ENCODE results near the gene SMYD3. TPM values are rescaled to one million over a fixed set of nuclear protein-coding genes. Genes with fewer than 3 reads are reported as not detected.

The SMYD3 gene
- polyA plus RNA-seq, 1 donor from 2014 or later = 35.9 TPM

DNA sequence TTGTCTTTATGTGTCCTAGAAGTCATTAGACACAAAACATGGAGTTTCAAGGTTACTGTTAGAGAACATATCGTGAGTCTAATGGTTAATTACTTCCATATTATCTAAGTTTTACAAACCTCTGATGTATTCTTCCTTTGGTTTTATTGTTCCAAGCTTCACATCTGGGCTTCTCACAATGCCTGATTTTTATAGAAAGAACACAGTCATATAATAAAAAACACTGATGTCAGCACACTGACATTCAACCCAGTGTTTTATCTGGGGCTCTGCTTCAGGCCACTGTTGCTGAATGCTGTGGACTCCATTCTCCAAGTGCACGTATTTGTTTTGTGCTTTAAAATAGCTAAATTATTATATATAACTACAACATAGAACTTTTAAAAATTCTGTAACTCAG is 232.9 kb downstream of the SMYD3 start:
- Mint-ChIP-seq H3K9me3 (no peaks in the 10 kb centered on the region), H3K27me3 (no peaks in the 10 kb centered on the region), H3K27ac (no peak overlapping the region), H3K4me1 (peaks cover 0 to 2% (median 0%) of the 10 kb centered on the region in 3 donors), H3K4me3 (no peak overlapping the region), H3K36me3 (peaks cover 15% of the 10 kb centered on the region)

DNA sequence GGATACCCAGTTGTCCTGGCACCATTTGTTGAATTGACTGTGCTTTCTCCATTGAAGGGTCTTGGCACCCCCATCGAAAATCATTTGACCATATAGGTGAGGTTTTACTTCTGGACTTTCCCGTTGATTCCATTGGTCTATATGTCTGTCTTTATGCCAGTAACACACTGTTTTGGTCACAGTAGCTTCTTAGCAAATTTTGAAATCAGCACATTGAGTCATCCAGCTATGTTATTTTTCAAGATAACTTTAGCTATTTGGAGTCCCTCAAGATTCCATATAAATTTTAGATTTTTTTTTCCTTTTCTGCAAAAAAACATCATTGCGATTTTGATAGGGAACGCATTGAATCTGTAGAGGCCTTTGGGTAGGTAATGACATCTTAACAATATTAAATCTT is 235.6 kb downstream of the SMYD3 start:
- Mint-ChIP-seq H3K36me3 (peaks cover 23% of the 10 kb centered on the region), H3K4me3 (no peak overlapping the region), H3K4me1 (peaks cover 0 to 2% (median 0%) of the 10 kb centered on the region in 3 donors), H3K9me3 (no peaks in the 10 kb centered on the region), H3K27me3 (no peaks in the 10 kb centered on the region), H3K27ac (no peak overlapping the region)

DNA sequence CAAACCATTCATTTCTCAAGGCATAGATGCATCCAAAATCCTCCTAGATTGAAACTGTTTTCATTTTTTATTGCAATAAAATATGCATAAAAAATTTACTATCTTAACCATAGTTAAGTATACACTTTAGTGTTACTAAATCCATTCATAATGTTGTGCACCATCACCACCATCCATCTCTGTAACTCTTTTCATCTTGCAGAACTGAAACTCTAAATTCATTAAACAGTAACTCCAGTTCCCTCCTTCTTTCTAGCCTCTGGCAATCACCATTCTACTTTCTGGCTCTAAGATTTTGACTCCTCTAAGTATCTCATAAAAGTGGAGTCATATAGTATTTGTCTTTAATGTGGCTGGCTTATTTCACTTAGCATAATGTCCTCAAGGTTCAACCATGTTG is 236.8 kb downstream of the SMYD3 start:
- Mint-ChIP-seq H3K4me3 (no peak overlapping the region), H3K27me3 (no peaks in the 10 kb centered on the region), H3K36me3 (peaks cover 23% of the 10 kb centered on the region), H3K27ac (no peak overlapping the region), H3K4me1 (peaks cover 0 to 2% (median 0%) of the 10 kb centered on the region in 3 donors), H3K9me3 (no peaks in the 10 kb centered on the region)

DNA sequence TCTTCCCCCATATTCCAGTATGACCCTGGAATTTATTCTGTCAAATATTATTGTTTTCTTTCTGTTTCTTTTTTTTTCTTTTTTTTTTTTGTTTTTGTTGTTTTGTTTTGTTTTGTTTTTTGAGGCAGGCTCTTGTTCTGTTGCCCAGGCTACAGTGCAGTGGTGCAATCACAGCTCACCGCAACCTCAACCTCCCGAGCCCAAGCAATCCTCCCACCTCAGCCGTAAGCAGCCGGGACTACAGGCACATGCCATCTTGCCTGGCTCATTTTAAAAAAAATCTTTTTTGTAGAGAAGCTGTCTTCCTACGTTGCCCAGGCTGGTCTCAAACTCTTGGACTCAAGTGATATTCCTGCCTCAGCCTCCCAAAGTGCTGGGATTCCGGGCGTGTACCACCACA is 237.6 kb downstream of the SMYD3 start:
- peaks cover 28% of the 10 kb centered on the region for H3K36me3 Mint-ChIP-seq
- H3K4me1 Mint-ChIP-seq = peaks cover 0 to 2% (median 0%) of the 10 kb centered on the region in 3 donors

DNA sequence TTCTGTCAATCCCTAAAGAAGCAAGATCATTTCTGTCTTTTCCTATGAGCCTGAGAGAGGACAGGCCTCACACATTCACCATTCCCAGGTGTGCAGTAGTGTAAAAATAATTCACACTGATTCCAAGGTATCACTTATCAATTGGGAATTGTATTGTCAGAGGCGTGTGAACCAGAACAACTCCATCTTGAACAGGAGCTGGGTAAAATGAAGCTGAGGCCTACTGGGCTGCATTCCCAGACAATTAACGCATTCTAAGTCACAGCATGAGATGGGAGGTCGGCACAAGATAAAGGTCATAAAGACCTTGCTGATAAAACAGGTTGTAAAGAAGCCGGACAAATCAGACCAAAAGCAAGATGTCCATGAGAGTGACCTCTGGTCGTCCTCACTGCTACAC is 239.2 kb downstream of the SMYD3 start:
- Mint-ChIP-seq H3K27me3 (no peaks in the 10 kb centered on the region), H3K4me1 (no peaks in the 10 kb centered on the region), H3K9me3 (no peaks in the 10 kb centered on the region), H3K27ac (no peak overlapping the region), H3K4me3 (no peak overlapping the region), H3K36me3 (peaks cover 25% of the 10 kb centered on the region)

More for the DNA sequence above, 237.6 kb downstream of the SMYD3 start:
- H3K4me3 Mint-ChIP-seq = no peak overlapping the region
- H3K9me3 Mint-ChIP-seq = no peaks in the 10 kb centered on the region
- no peak overlapping the region for H3K27ac Mint-ChIP-seq
- H3K27me3 Mint-ChIP-seq = no peaks in the 10 kb centered on the region

DNA sequence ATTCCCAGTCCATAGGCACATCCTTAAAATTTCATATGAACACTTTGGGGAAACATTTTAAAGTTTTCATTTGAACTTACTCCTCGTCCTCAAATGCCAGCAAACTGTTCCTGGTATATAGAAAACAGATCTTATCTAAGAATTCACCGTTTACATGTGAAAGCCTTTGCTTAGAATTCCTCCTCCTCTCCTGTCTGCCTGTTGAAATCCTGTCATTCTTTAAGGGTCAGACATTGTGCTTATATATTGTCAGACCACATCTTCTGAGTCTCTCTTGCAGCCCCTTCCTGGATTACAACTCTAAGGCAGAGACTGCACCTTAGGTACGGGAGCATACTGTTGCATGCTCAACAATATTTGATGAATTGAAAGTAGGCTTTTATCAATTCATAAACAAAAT is 239.7 kb downstream of the SMYD3 start:
- Mint-ChIP-seq H3K36me3 (peaks cover 25% of the 10 kb centered on the region), H3K4me1 (no peaks in the 10 kb centered on the region), H3K27ac (no peak overlapping the region), H3K27me3 (no peaks in the 10 kb centered on the region), H3K9me3 (no peaks in the 10 kb centered on the region), H3K4me3 (no peak overlapping the region)

DNA sequence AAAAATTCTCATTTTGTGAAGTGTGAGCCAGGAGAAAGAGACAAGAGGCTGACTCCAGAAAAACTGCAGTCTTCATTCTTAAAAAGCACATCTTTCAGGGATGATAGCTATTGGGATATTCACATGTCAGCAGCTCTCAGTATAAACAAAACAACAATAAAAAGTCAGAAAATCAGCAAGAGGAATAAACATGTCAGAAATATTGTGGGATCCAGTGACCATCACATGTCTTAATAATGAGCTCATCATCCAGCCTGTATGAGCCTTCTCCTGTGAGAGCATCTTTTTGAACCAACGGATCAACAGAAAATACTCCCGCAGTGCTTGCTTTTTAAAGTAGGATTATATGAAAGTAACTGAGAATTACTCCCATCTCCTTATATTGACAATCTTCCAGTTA is 241.6 kb downstream of the SMYD3 start:
- no peaks in the 10 kb centered on the region for H3K27me3 Mint-ChIP-seq
- no peak overlapping the region for H3K4me3 Mint-ChIP-seq
- peaks cover 13% of the 10 kb centered on the region for H3K36me3 Mint-ChIP-seq
- H3K27ac Mint-ChIP-seq = peak overlapping the region in 1 of 3 donors; percentile 46
- H3K9me3 Mint-ChIP-seq = peaks cover 0 to 7% (median 4%) of the 10 kb centered on the region in 3 donors
- H3K4me1 Mint-ChIP-seq = no peaks in the 10 kb centered on the region

DNA sequence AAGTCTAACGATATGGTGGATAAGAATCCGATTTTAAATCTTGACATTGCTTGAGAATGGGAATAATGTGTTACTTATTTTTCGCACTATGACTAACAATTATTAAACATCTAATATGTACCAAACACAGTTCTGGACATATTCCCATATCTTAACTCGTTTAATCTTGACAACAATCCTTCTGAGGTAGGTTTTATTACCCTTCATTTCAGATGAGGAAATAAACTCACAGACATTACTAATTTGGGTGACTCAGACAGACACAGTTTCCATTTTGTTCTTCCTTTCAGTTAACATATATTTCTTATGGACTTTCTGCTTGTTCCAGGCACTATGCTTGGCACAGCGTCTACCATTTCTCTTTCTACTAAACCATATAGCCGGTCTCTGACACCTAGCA is 244.8 kb downstream of the SMYD3 start:
- H3K9me3 Mint-ChIP-seq = peaks cover 7 to 13% (median 8%) of the 10 kb centered on the region in 3 donors
- no peak overlapping the region for H3K4me3 Mint-ChIP-seq
- no peak overlapping the region for H3K27ac Mint-ChIP-seq
- peaks cover 5% of the 10 kb centered on the region for H3K36me3 Mint-ChIP-seq
- no peaks in the 10 kb centered on the region for H3K27me3 Mint-ChIP-seq
- H3K4me1 Mint-ChIP-seq = no peaks in the 10 kb centered on the region

DNA sequence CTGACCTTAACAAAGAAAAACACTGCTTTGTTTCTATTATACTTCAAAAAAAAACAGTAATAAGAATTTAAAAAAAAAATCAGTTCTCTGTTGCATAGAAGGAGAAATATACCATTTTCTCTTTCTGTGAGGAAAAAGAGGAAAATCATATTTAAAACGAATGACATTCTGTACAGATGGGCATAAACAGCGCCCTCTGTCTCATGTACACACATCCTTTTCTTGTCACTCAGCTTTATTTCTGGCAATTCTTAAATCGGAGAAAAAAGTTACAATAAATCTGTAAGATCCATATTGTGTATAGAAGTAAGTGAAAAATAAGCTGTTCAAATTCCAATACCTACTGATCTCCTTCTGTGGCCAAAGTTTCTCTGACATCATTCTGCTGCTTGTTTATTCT is 245.4 kb downstream of the SMYD3 start:
- peaks cover 5% of the 10 kb centered on the region for H3K36me3 Mint-ChIP-seq
- H3K4me1 Mint-ChIP-seq = no peaks in the 10 kb centered on the region
- H3K27me3 Mint-ChIP-seq = no peaks in the 10 kb centered on the region
- H3K4me3 Mint-ChIP-seq = no peak overlapping the region
- peaks cover 7 to 18% (median 8%) of the 10 kb centered on the region in 3 donors for H3K9me3 Mint-ChIP-seq
- H3K27ac Mint-ChIP-seq = no peak overlapping the region

DNA sequence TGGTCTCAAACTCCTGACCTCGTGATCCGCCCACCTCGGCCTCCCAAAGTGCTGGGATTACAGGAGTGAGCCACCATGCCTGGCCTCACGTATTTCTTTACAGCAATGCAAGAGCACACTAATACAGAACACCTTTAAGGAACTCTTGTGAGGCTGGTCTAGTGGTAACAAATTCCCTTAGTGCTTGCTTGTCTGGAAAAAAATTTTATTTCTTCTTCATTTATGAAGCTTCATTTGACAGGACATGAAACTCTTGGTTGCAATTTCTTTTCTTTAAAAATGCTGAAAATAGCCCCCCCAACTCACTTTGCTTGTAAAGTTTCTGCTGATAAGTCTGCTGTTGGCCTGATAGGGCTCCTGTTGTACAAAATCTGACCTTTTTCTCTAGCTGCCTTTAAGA is 248.8 kb downstream of the SMYD3 start:
- Mint-ChIP-seq H3K4me3 (no peak overlapping the region), H3K4me1 (no peaks in the 10 kb centered on the region), H3K27me3 (no peaks in the 10 kb centered on the region), H3K27ac (no peak overlapping the region), H3K9me3 (peaks cover 7 to 18% (median 8%) of the 10 kb centered on the region in 3 donors), H3K36me3 (peaks cover 3% of the 10 kb centered on the region)

DNA sequence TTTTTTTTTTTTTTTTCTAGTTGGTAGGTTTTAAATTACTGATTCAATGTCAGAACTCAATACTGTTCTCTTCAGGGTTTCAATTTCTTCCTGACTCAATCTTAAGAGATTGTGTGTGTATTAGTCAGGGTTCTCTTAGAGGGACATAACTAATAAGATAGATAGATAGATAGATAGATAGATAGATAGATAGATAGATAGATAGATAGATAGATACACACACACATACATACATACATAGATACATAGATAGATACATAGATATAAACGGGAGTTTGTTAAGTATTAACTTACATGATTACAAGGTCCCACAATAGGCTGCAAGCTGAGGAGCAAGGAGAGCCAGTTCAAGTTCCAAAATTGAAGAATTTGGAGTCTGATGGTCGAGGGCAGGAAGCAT is 251.3 kb downstream of the SMYD3 start:
- Mint-ChIP-seq H3K36me3 (peaks cover 3% of the 10 kb centered on the region), H3K27me3 (no peaks in the 10 kb centered on the region), H3K9me3 (peaks cover 0 to 14% (median 8%) of the 10 kb centered on the region in 3 donors), H3K4me1 (no peaks in the 10 kb centered on the region), H3K27ac (no peak overlapping the region), H3K4me3 (no peak overlapping the region)

DNA sequence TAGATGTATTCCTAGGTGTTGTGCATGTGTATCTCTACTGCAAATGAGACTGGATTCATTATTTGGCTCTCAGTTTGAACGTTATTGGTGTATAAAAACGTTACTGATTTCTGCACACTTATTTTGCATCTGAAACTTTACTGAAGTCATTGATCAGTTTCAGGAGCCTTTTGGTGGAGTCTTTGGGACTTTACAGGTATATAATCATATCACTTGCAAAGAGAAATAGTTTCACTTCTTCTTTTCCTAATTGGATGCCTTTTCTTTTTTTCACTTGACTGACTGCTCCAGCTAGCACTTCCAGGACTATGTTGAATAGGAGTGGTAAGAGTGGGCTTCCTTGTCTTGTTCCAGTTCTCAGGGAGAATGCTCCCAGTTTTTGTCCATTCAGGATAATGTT is 252.2 kb downstream of the SMYD3 start:
- H3K4me3 Mint-ChIP-seq = no peak overlapping the region
- H3K27me3 Mint-ChIP-seq = no peaks in the 10 kb centered on the region
- peaks cover 0 to 14% (median 8%) of the 10 kb centered on the region in 3 donors for H3K9me3 Mint-ChIP-seq
- H3K36me3 Mint-ChIP-seq = peaks cover 3% of the 10 kb centered on the region
- H3K4me1 Mint-ChIP-seq = no peaks in the 10 kb centered on the region
- H3K27ac Mint-ChIP-seq = no peak overlapping the region

DNA sequence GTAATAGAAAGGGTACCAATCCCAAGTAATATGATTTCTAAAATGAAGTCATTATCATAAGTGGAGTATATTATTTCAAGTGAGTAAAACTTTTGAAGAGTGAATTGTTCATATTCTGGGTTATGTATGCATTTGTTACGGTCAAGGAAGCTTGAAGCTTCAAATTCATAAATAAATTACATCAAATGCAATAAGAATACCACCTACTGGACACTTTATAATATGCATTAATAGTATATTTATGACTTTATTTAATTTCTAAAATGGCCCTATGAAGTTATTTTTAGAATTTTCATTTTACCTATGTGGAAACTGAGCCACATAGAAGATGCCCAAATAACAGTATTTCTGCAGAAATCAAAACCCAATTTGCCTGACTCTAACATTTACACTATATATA is 260.6 kb downstream of the SMYD3 start:
- Mint-ChIP-seq H3K4me3 (no peak overlapping the region), H3K27me3 (no peaks in the 10 kb centered on the region), H3K9me3 (peaks cover 0 to 3% (median 3%) of the 10 kb centered on the region in 3 donors), H3K4me1 (no peaks in the 10 kb centered on the region), H3K27ac (no peak overlapping the region), H3K36me3 (peaks cover 6% of the 10 kb centered on the region)

DNA sequence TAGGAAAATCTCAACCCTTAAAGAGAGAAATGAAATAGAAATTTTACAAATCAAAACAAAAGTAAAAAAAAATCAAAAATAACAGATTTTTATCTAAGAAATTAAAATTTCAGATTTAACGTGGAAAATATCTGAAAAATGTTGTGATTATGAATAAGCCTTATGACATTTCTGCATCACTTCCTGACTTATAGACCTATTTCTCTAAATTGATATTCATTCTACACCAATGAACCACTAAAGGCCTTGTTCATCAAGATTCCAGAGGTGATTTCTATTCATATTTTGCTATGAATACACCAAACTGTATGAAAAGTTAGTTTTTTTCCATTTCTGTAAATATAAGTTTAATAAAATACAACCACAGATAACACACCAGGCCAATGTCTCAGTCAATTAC is 261.5 kb downstream of the SMYD3 start:
- Mint-ChIP-seq H3K4me1 (no peaks in the 10 kb centered on the region), H3K27me3 (no peaks in the 10 kb centered on the region), H3K4me3 (no peak overlapping the region), H3K9me3 (peaks cover 0 to 3% (median 3%) of the 10 kb centered on the region in 3 donors), H3K36me3 (peaks cover 6% of the 10 kb centered on the region), H3K27ac (no peak overlapping the region)

DNA sequence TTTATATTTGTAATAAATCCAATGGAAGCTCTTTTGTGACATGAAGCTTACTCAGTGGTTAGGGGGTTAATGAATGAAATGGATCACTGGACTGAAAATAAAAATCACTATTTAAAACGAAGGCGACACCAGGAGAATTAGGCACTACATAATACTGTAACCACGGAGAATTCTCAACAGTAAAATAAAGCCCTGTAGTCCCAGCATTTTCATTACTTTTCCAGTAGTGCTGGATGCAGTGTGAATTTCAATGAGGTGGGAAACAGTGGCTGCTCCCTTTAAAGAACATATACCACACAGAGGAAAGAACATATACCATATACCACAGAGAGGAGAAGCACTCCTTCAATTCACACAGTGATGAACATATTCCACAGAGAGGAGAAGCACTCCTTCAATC is 275.0 kb downstream of the SMYD3 start:
- H3K4me1 Mint-ChIP-seq = no peaks in the 10 kb centered on the region
- no peak overlapping the region for H3K27ac Mint-ChIP-seq
- H3K4me3 Mint-ChIP-seq = no peak overlapping the region
- no peaks in the 10 kb centered on the region for H3K27me3 Mint-ChIP-seq
- H3K9me3 Mint-ChIP-seq = peaks cover 0 to 2% (median 2%) of the 10 kb centered on the region in 3 donors
- no peaks in the 10 kb centered on the region for H3K36me3 Mint-ChIP-seq

DNA sequence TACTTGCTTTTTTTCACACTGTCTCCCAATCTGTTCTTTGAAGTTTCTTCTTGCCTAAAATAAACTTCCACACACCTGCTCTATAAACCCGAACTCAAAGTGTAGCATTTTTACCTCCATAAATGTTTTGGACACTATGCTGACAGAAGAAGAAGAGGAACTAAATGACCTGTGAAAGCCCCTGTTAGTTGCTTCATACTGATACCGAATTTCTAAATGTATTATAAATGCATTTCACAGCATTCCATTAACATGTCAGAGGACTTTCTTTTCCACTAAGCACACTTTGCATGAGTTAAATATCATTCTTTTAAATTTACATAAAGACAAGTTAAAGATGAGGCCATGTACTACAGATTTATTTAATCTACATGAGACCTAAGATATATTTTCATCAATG is 281.0 kb downstream of the SMYD3 start:
- Mint-ChIP-seq H3K27ac (no peak overlapping the region), H3K9me3 (peaks cover 0 to 3% (median 0%) of the 10 kb centered on the region in 3 donors), H3K27me3 (no peaks in the 10 kb centered on the region), H3K4me3 (no peak overlapping the region), H3K4me1 (peaks cover 0 to 5% (median 2%) of the 10 kb centered on the region in 3 donors), H3K36me3 (peaks cover 2% of the 10 kb centered on the region)
